GM19193 (cell line): Measurements from ENCODE around the gene SLC30A4.

Experiments used
- POLR2A ChIP-seq: IDR thresholded peaks from 4 replicates; pipeline ENCODE4 v1.6.1; 2011; ENCODE audit not compliant: insufficient read depth, insufficient read length; ENCODE audit errors: extremely low read depth

SLC30A4 gene

DNA sequence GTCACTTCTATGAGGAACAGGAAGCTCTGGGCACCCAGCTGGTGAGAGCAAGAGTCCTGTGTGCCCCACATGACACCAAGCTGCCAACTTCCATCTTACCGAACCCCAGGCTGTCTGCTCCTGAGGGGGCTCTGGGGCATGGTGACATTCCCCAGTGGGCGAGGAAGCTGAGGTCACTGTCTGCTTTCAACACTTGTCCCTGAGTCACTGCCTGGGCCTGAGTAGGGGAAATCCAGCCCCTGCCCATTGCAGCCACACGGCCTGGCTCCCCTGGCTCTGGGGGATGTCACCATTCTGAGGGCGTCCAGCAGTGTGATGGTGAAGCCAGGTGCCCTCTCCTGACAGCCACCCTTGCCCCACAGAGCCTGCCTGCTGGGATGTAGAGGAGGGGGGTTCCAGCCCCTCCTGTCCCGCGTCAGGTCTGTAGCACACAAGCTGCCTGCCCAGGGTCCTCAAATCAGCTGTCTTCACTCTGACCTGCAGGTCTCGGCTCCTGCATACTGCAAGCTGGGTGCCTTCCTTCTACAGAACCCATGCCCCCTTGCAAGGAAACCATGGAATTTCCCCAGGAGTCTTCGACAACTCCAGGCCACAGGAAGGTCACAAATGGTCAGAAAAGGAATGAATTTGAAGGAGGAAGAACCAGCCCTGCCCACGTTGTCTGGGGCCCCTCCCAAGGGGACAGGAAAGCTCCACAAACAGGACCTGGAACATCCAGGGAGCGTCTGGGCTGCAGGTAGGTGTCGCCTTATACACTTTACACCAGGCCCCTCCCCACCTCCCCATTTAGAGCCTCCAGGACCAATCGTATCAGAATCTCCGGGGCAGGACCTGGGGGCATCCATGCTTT, 74.3 kb downstream of the SLC30A4 start:
- no peak for TF ChIP-seq POLR2A

DNA sequence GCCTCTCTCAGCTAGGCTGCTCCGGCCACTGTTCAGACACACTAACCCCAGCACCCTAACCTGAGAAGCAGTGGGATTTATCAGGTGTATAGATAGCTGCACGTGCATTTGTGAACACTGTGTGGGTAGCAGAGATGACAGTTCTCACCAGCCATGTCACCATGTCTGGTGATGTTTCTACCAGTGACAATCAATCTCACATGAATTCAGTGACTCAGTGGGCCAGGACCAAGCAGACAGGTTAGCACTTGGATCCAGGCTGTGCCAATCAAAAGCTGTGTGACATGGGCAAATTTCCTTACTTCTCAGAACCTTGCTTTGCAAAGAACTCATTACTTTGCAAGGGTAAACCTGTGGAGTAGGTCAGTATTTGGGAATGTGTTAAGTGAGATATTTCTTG, 78.9 kb downstream of the SLC30A4 start:
- no peak for TF ChIP-seq POLR2A

GRCh38 chr15:45442507-45443135, 79.9 kb downstream of the SLC30A4 start:
- TF ChIP-seq POLR2A, result no peak

GRCh38 chr15:45441686-45442085, 80.9 kb downstream of the SLC30A4 start:
- TF ChIP-seq POLR2A, result no peak

DNA sequence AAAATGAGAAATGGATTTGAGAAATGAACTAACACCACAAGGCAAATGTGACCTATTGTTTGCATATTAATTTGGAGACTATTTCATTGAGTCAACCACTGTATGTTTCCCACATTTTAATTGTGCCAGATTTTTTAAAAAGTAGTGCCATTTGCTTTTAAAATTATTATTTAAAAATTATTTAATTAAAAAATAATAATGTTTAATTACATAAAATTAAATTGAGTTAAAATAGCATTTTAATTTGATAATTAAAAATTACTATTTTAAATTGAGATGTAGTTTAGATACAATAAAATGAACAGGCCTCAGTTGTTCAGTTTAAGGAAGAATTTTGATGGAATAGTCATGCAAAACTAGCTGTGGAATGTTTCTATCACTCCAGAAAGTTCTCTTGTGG, 81.5 kb downstream of the SLC30A4 start:
- TF ChIP-seq POLR2A, result no peak

- no peak for TF ChIP-seq POLR2A
Observed at GRCh38 chr15:45439521-45440260, 82.9 kb downstream of the SLC30A4 start.

- TF ChIP-seq POLR2A, result no peak
Observed at GRCh38 chr15:45435124-45435903, 87.2 kb downstream of the SLC30A4 start.

DNA sequence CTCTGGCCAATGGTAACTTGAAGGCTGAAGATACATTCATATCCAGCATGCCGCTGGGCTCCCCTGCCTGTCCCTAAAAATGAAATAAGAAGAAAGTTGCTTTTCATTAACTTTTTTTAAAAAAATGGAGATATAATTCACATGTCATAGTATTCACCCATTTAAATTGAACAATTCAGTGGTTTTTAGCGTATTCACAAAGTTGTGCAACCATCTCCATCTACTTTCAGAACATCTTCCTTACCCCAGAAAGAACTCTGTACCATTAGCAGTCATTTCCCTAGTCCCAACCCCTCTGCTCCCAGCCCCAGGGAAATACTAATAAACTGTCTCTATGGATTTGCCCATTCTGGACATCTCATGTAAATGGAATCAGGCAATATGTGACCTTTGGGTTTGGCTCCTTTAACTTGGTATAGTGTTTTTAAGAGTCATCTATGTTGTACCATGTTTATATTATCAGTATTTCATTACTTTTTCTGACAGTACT, 88.4 kb downstream of the SLC30A4 start:
- TF ChIP-seq POLR2A, result no peak

GRCh38 chr15:45431511-45431910, 91.0 kb downstream of the SLC30A4 start:
- TF ChIP-seq POLR2A, result no peak

DNA sequence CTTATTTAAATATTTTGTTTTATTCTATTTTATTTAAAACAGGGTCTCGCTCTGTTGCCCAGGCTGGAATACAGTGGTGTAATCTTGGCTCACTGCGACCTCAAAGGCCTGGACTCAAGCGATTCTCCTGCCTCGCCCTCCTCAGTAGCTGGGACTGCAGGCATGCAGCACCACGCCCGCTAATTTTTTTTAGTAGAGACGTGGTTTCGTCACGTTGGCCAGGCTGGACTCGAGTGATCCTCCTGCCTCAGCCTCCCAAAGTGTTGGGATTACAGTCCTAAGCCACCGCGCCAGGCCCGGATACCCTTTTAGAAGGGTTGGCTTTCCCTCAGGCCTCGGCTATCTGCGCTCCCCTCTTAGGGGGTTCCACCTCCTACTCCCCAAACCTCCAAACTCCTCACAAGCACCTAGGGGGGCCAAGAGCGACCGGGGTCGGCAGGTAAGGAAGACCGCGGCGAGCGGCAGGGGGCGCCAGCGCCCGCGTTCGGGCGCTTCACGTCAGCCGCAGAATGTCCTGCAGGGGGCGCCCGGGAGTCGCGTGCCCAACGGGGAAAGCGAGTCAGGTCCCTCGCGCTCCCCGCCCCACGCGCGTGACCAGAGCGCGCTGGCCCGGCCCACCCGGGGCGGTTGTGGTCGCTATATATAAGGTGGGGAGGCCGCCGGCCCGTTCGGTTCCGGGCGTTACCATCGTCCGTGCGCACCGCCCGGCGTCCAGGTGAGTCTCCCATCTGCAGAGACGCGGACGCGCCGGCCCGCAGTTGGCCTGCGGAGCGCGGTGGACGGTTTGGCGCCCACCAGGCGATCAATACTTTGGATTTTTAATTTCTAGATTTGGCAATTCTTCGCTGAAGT, 92.4 kb downstream of the SLC30A4 start:
- TF ChIP-seq POLR2A, result no peak
